B cell (primary cell): ENCODE results near the gene BLM. TPM values are rescaled to one million over a fixed set of nuclear protein-coding genes. Genes with fewer than 3 reads are reported as not detected.
"Not testable (repeated sequence)": the region's sequence is repeated elsewhere in the genome, so short reads cannot be mapped to it uniquely, and the experiment has no call there.

Experiments used
- ATAC-seq: fragments of 200-7000 bp; cut with Tn5 transposase; one replicate; pipeline ENCODE4 v1.10.0; 2021; ENCODE audit warnings: low read depth, mild to moderate bottlenecking, moderate number of reproducible peaks, moderate library complexity
- CTCF ChIA-PET: fragments of 350-600 bp; sonication (Branson Sonifier 250); formaldehyde crosslinking; loops from one replicate; lab custom pipeline; 2021; ENCODE audit warnings: antibody characterized with exemption, inconsistent platforms; lab: Charles Lee
- POLR2A ChIA-PET: fragments of 350-600 bp; sonication (Branson Sonifier 250); formaldehyde crosslinking; loops from one replicate; lab custom pipeline; 2021; ENCODE audit warnings: antibody characterized with exemption; lab: Charles Lee
- DNase-seq: peaks from one replicate; pipeline ENCODE4 v3.0.0; 2013
- H2AFZ ChIP-seq: 2 replicates; pipeline ENCODE4 v1.6.1; 2012; ENCODE audit warnings: mild to moderate bottlenecking, low read depth, low read length; ENCODE audit not compliant: insufficient read depth, poor library complexity, severe bottlenecking
- H3K27ac ChIP-seq, 2 donors: 1 replicate in 1 of 2; 2 replicates in 1 of 2; pipeline ENCODE4 v1.5.1; 2012 to 2013; ENCODE audit warnings: low read length in 2 of 2, mild to moderate bottlenecking in 2 of 2, moderate library complexity in 1 of 2
- H3K27me3 ChIP-seq, 4 experiments: fragments of 200-600 bp in 1 of 4; sonication (generic) in 1 of 4; replicated peaks in 1 of 4; 1 replicate in 2 of 4; 2 replicates in 2 of 4; pipeline versions ENCODE4 v1.6.1 to v1.7.0; 2013 to 2016; ENCODE audit warnings: low read length in 3 of 4, mild to moderate bottlenecking in 2 of 4, mixed read lengths in 1 of 4, moderate library complexity in 1 of 4; ENCODE audit not compliant: insufficient read depth in 4 of 4, control insufficient read depth in 3 of 4; ENCODE audit errors: control extremely low read depth in 1 of 4
- H3K36me3 ChIP-seq, 2 experiments: replicated peaks in 1 of 2; 1 replicate in 1 of 2; 2 replicates in 1 of 2; pipeline versions ENCODE4 v1.6.1 to v1.7.1; 2013; ENCODE audit warnings: low read length in 1 of 2; ENCODE audit not compliant: insufficient read depth in 2 of 2, control insufficient read depth in 1 of 2; ENCODE audit errors: control extremely low read depth in 1 of 2, extremely low read depth in 1 of 2
- H3K4me1 ChIP-seq, 2 donors: fragments of 200-600 bp in 1 of 2; sonication (generic) in 1 of 2; 1 replicate in 1 of 2; 2 replicates in 1 of 2; pipeline versions ENCODE4 v1.5.1 to v1.6.1; 2013 to 2017; ENCODE audit warnings: low read length in 2 of 2; ENCODE audit not compliant: control insufficient read depth in 2 of 2, insufficient read depth in 2 of 2
- H3K4me2 ChIP-seq: replicated peaks from 2 replicates; pipeline ENCODE3; 2012; ENCODE audit warnings: mild to moderate bottlenecking, low read depth, low read length; ENCODE audit not compliant: poor library complexity, severe bottlenecking
- H3K4me3 ChIP-seq, 5 experiments: fragments of 200-600 bp in 1 of 5; sonication (generic) in 1 of 5; 1 replicate in 3 of 5; 2 replicates in 2 of 5; pipeline versions ENCODE4 v1.5.1 to v1.7.0; 2011 to 2016; ENCODE audit warnings: low read length in 4 of 5, mild to moderate bottlenecking in 4 of 5, low read depth in 2 of 5, control low read depth in 1 of 5, moderate library complexity in 1 of 5; ENCODE audit not compliant: insufficient read depth in 1 of 5; ENCODE audit errors: control extremely low read depth in 1 of 5, extremely low read depth in 1 of 5
- H3K79me2 ChIP-seq: fragments of 200-600 bp; sonication (generic); one replicate; pipeline ENCODE4 v1.6.0; 2016; ENCODE audit warnings: low read length; ENCODE audit not compliant: control insufficient read depth, insufficient read depth
- H3K9ac ChIP-seq: fragments of 200-600 bp; sonication (generic); 2 replicates; pipeline ENCODE4 v1.6.1; 2017; ENCODE audit warnings: mild to moderate bottlenecking, low read length, moderate library complexity
- H3K9me3 ChIP-seq, 3 donors: one replicate each; pipeline versions ENCODE4 v1.6.1 to v1.7.1; 2013; ENCODE audit warnings: low read length in 2 of 3; ENCODE audit not compliant: control insufficient read depth in 2 of 3, insufficient read depth in 1 of 3; ENCODE audit errors: control extremely low read depth in 1 of 3
- H4K20me1 ChIP-seq: 2 replicates; pipeline ENCODE4 v1.6.0; 2012; ENCODE audit warnings: mild to moderate bottlenecking, low read length; ENCODE audit not compliant: insufficient read depth, control insufficient read depth, poor library complexity, severe bottlenecking
- H3K27ac Mint-ChIP-seq: one replicate; pipeline ENCODE4 v1.8.0; 2021; ENCODE audit warnings: mixed read lengths
- H3K27me3 Mint-ChIP-seq: one replicate; pipeline ENCODE4 v1.8.0; 2021; ENCODE audit warnings: mixed read lengths
- H3K4me1 Mint-ChIP-seq: one replicate; pipeline ENCODE4 v1.8.0; 2021; ENCODE audit warnings: mixed read lengths
- H3K4me3 Mint-ChIP-seq: one replicate; pipeline ENCODE4 v1.8.0; 2021; ENCODE audit warnings: mixed read lengths
- H3K9me3 Mint-ChIP-seq: one replicate; pipeline ENCODE4 v1.8.0; 2022; ENCODE audit warnings: mixed read lengths; ENCODE audit not compliant: insufficient read depth
- EZH2 ChIP-seq: IDR thresholded peaks from 2 replicates; pipeline ENCODE4 v1.6.1; 2012; ENCODE audit warnings: borderline replicate concordance, low read depth, mild to moderate bottlenecking, moderate library complexity, low read length; ENCODE audit not compliant: insufficient read depth, poor library complexity, severe bottlenecking
- WGBS: methylation state at CpG from one replicate; pipeline ENCODE4 v1.1.5; 2013; ENCODE audit warnings: missing lambda C conversion rate; ENCODE audit not compliant: insufficient coverage; 5-methylcytosine and 5-hydroxymethylcytosine counted together
- intact Hi-C: fragments of 100-400 bp; cut with micrococcal nuclease; formaldehyde crosslinking; loops from one replicate; pipeline ENCODE4 v1.10.0; 2022
- polyA plus RNA-seq: library from polyadenylated mRNA; depleted of rRNA; stranded (reverse); fragments of >200 nt; gene quantifications from 2 replicates; pipeline ENCODE4 v1.2.3, GENCODE V29; 2012
- total RNA-seq, 2 donors: library from RNA; stranded (reverse); fragments of 120-200 nt in 1 of 2; gene quantifications; 1 replicate in 1 of 2; 2 replicates in 1 of 2; pipeline versions ENCODE4 v1.2.3 to v1.2.4, GENCODE V29; 2013 to 2022
- TF ChIP-seq, protein P1 (sequence below): fragments of 200-600 bp; IDR thresholded peaks from one replicate; pipeline ENCODE4 v1.8.0; 2022; ENCODE audit warnings: antibody characterized with exemption, mild to moderate bottlenecking

BLM gene
- total and polyA plus RNA-seq, 2 donors (not counting 1 experiment from before 2014, with no cell fraction given): 5.2 to 17.4 TPM

DNA sequence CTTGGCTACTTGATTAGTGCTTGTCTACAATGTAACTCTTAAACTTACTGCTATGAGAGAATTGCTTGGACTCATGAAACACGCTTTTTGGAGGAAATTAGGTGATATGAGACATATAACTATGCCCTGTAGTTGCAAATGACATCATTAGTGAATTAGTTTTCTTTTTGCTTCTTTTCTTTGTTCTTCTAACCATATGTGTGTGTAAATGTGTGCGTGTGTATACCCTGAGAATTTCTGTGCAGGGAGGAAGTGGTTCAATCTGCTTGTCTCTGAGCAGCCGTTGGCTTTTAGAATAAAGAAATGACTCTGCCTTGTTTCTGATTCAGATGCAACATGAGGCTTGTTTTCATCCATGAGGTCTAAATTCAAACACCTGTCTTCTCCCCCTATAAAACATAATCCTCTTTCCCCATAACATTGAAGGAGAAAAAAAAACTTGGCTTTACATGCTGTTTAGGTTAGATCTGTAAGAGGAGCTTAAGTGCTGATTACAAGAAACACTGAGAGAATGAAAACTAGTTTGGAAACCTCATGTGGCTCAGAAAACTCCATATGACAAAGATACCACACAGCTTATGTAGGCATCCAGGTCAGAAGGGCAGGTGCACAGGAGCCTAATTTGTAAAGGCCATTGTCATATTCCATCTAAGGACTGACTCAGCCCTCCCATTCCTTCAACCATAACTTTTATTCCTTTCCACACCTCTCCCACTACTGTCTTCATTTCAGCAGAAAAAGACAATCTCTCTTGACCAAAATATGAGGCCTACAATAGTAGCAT, 30.5 kb upstream of the BLM start:
- Histone ChIP-seq H2AFZ (no peak overlapping the region), H3K27me3 (peaks cover 0 to 6% (median 0%) of the 10 kb centered on the region in 4 experiments), H3K27ac (no peak overlapping the region), H3K36me3 (no peaks in the 10 kb centered on the region), H3K4me1 (peaks cover 18 to 23% of the 10 kb centered on the region in 2 donors), H3K4me2 (no peak overlapping the region), H4K20me1 (no peaks in the 10 kb centered on the region), H3K9me3 (peaks cover 0 to 10% (median 5%) of the 10 kb centered on the region in 3 donors), H3K79me2 (no peaks in the 10 kb centered on the region), H3K4me3 (no peak overlapping the region), H3K9ac (no peak overlapping the region)
- Mint-ChIP-seq H3K9me3 (peaks cover 3% of the 10 kb centered on the region), H3K4me1 (peaks cover 19% of the 10 kb centered on the region), H3K4me3 (peak overlapping the region; percentile 1), H3K27me3 (peaks cover 4% of the 10 kb centered on the region), H3K27ac (peak overlapping the region; percentile 15)
- no CpG with 5 or more reads among the region's 3 CpGs for WGBS
- ChIA-PET POLR2A (interaction anchor here (0.6 kb wide), 2 partner anchors 26 to 241 kb away, joined by 4 to 5 read pairs; no protein-coding TSS in a partner anchor), CTCF (interaction anchor here (1.0 to 2.4 kb wide), 3 partner anchors 36 to 200 kb away, joined by 4 to 13 read pairs (median 6); no protein-coding TSS in a partner anchor)
- TF ChIP-seq, protein P1, sequence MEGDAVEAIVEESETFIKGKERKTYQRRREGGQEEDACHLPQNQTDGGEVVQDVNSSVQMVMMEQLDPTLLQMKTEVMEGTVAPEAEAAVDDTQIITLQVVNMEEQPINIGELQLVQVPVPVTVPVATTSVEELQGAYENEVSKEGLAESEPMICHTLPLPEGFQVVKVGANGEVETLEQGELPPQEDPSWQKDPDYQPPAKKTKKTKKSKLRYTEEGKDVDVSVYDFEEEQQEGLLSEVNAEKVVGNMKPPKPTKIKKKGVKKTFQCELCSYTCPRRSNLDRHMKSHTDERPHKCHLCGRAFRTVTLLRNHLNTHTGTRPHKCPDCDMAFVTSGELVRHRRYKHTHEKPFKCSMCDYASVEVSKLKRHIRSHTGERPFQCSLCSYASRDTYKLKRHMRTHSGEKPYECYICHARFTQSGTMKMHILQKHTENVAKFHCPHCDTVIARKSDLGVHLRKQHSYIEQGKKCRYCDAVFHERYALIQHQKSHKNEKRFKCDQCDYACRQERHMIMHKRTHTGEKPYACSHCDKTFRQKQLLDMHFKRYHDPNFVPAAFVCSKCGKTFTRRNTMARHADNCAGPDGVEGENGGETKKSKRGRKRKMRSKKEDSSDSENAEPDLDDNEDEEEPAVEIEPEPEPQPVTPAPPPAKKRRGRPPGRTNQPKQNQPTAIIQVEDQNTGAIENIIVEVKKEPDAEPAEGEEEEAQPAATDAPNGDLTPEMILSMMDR: no peak
- no peak for TF ChIP-seq EZH2
- DNase-seq (peak; percentile 25), ATAC-seq (peak; percentile 56)
- intact Hi-C loops: loop anchor here (2.0 kb wide), 1 partner anchor 20 kb away; no protein-coding TSS in a partner anchor

DNA sequence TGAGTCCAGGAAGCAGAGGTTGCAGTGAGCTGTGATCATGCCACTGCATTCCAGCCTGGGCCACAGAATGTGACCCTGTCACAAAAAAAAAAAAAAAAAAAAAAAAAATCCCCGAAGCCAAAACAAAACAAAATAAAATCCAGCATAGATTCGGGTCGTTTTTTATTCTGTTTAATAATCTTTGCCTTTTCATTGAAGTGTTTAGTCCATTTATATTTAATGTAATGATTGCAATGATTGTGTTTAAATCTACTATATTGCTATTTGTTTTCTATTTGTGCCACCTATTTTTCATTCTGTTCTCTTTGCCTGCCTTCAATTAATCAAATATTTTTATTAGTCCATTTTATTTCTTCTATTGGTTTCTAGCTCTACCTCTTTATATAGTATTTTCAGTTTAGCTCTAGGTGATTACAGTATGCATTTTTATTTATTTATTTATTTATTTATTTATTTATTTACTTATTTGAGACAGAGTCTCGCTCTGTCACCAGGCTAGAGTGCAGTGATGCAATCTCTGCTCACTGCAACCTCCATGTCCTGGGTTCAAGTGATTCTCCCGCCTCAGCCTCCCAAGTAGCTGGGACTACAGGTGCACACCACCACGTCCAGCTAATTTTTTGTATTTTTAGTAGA, 27.7 kb upstream of the BLM start:
- H3K27ac Mint-ChIP-seq, H4K20me1 ChIP-seq, ATAC-seq, H3K9ac ChIP-seq, intact Hi-C loops, H3K4me2 ChIP-seq, H3K9me3 Mint-ChIP-seq, H3K27ac ChIP-seq, H3K4me3 Mint-ChIP-seq, H2AFZ ChIP-seq, H3K27me3 ChIP-seq, H3K4me3 ChIP-seq, DNase-seq, H3K36me3 ChIP-seq, H3K27me3 Mint-ChIP-seq, H3K79me2 ChIP-seq: not testable (repeated sequence)
- ChIA-PET CTCF (interaction anchor here (0.6 to 10.7 kb wide), 3 partner anchors 39 to 196 kb away, joined by 3 to 119 read pairs (median 3); no protein-coding TSS in a partner anchor), POLR2A (interaction anchor here (0.6 to 0.7 kb wide), 2 partner anchors 48 to 302 kb away, joined by 3 to 4 read pairs; partner anchors contain the start of gene IQGAP1)
- WGBS: no CpG with 5 or more reads among the region's 6 CpGs
- Histone ChIP-seq H3K4me1 (peaks cover 18 to 23% of the 10 kb centered on the region in 2 donors), H3K9me3 (peaks cover 0 to 10% (median 5%) of the 10 kb centered on the region in 3 donors)
- H3K4me1 Mint-ChIP-seq: peaks cover 19% of the 10 kb centered on the region
